NCI-H69 (cell line): ENCODE data around the gene L3MBTL3.

ENCODE experiments used
- DNase-seq: peaks from one replicate; lab custom pipeline; 2025; lab: John Stamatoyannopoulos, UW

Gene L3MBTL3

GRCh38 chr6:130027948-130028347 lies 9.6 kb downstream of the L3MBTL3 start:
- no peak for DNase-seq

- DNase-seq, result no peak
These were observed 10.8 kb downstream of the L3MBTL3 start for GRCh38 chr6:130029163-130029562.

- no peak for DNase-seq
These were observed 14.5 kb downstream of the L3MBTL3 start for GRCh38 chr6:130032758-130033340.

- DNase-seq, result no peak
These were observed 15.6 kb downstream of the L3MBTL3 start for GRCh38 chr6:130033949-130034348.

- DNase-seq, result no peak
These were observed 16.2 kb downstream of the L3MBTL3 start for GRCh38 chr6:130034378-130035146.

- DNase-seq, result no peak
These were observed 16.8 kb downstream of the L3MBTL3 start for GRCh38 chr6:130035211-130035610.

- DNase-seq, result no peak
These were observed 18.9 kb downstream of the L3MBTL3 start for GRCh38 chr6:130037207-130037811.

- DNase-seq, result no peak
These were observed 23.2 kb downstream of the L3MBTL3 start for GRCh38 chr6:130041594-130041993.

- no peak for DNase-seq
These were observed 25.0 kb downstream of the L3MBTL3 start for GRCh38 chr6:130043344-130043743.

- no peak for DNase-seq
These were observed 27.2 kb downstream of the L3MBTL3 start for GRCh38 chr6:130045622-130046021.

- no peak for DNase-seq
These were observed 28.3 kb downstream of the L3MBTL3 start for GRCh38 chr6:130046671-130047070.

- DNase-seq, result no peak
These were observed 29.0 kb downstream of the L3MBTL3 start for GRCh38 chr6:130047088-130047995.

- DNase-seq, result no peak
These were observed 31.8 kb downstream of the L3MBTL3 start for GRCh38 chr6:130050230-130050629.

GRCh38 chr6:130054725-130055124 lies 36.3 kb downstream of the L3MBTL3 start:
- DNase-seq, result no peak

- no peak for DNase-seq
These were observed 36.9 kb downstream of the L3MBTL3 start for GRCh38 chr6:130055271-130055670.

GRCh38 chr6:130057495-130057894 lies 39.1 kb downstream of the L3MBTL3 start:
- no peak for DNase-seq

GRCh38 chr6:130063806-130064205 lies 45.4 kb downstream of the L3MBTL3 start:
- no peak for DNase-seq

- no peak for DNase-seq
These were observed 47.3 kb downstream of the L3MBTL3 start for GRCh38 chr6:130065609-130066156.

- DNase-seq, result no peak
These were observed 51.1 kb downstream of the L3MBTL3 start for GRCh38 chr6:130069485-130069884.

- DNase-seq, result no peak
These were observed 51.9 kb downstream of the L3MBTL3 start for GRCh38 chr6:130070326-130070725.

GRCh38 chr6:130070792-130071191 lies 52.4 kb downstream of the L3MBTL3 start:
- peak; percentile 4 for DNase-seq

GRCh38 chr6:130075879-130076460 lies 57.6 kb downstream of the L3MBTL3 start:
- DNase-seq, result no peak
